HepG2 (cell line): ENCODE results near the gene ESAM. TPM values are rescaled to one million over a fixed set of nuclear protein-coding genes. Genes with fewer than 3 reads are reported as not detected.
A peak's percentile ranks its signal among the peaks of the same experiment; 100 is the strongest.

Experiments
- ASH2L ChIP-seq: fragments of 300-600, 200-600 bp; sonication (generic); IDR thresholded peaks from 2 replicates; pipeline ENCODE4 v1.7.0; 2017; ENCODE audit warnings: low read depth, mild to moderate bottlenecking, moderate library complexity, mixed read lengths, low read length; ENCODE audit not compliant: insufficient read length
- CENPX ChIP-seq: sonication (generic); formaldehyde crosslinking; IDR thresholded peaks from 2 replicates; pipeline ENCODE4 v1.9.0; 2021; ENCODE audit warnings: mild to moderate bottlenecking, missing genetic modification reagents, moderate library complexity
- FOXJ3 ChIP-seq: sonication (generic); formaldehyde crosslinking; IDR thresholded peaks from 2 replicates; pipeline ENCODE4 v1.4.0; 2020; ENCODE audit warnings: missing genetic modification reagents, mild to moderate bottlenecking, borderline replicate concordance
- HIC2 ChIP-seq: sonication (generic); formaldehyde crosslinking; IDR thresholded peaks from 2 replicates; pipeline ENCODE4 v1.9.0; 2022; ENCODE audit warnings: low read depth, missing genetic modification reagents
- KDM5B ChIP-seq: sonication (generic); formaldehyde crosslinking; IDR thresholded peaks from 2 replicates; pipeline ENCODE4 v1.4.0; 2020; ENCODE audit warnings: missing genetic modification reagents, mild to moderate bottlenecking, borderline replicate concordance
- KMT2B ChIP-seq: IDR thresholded peaks from 2 replicates; pipeline ENCODE4 v1.6.1; 2016; ENCODE audit warnings: missing genetic modification reagents, missing compliant biosample characterization
- MED1 ChIP-seq: sonication (generic); formaldehyde crosslinking; IDR thresholded peaks from 2 replicates; pipeline ENCODE4 v1.4.0; 2020; ENCODE audit warnings: missing genetic modification reagents
- NKX3-1 ChIP-seq: sonication (generic); formaldehyde crosslinking; IDR thresholded peaks from 2 replicates; pipeline ENCODE4 v1.5.0; 2020; ENCODE audit warnings: missing genetic modification reagents
- PITX1 ChIP-seq: sonication (generic); formaldehyde crosslinking; IDR thresholded peaks from 2 replicates; pipeline ENCODE4 v1.5.1; 2020; ENCODE audit warnings: mild to moderate bottlenecking, missing genetic modification reagents
- SIX1 ChIP-seq: sonication (generic); formaldehyde crosslinking; IDR thresholded peaks from 2 replicates; pipeline ENCODE4 v1.4.0; 2020; ENCODE audit warnings: missing genetic modification reagents, borderline replicate concordance
- SNAPC2 ChIP-seq: sonication (generic); formaldehyde crosslinking; IDR thresholded peaks from 2 replicates; pipeline ENCODE4 v1.8.1; 2022; ENCODE audit warnings: mild to moderate bottlenecking, missing genetic modification reagents
- SNAPC4 ChIP-seq: sonication (generic); formaldehyde crosslinking; IDR thresholded peaks from 2 replicates; pipeline ENCODE4 v1.4.0; 2020; ENCODE audit warnings: mild to moderate bottlenecking, missing genetic modification reagents
- SOX13 ChIP-seq, 3 experiments: fragments of 450-650 bp in 1 of 3; sonication (generic) in 1 of 3; formaldehyde crosslinking in 1 of 3; IDR thresholded peaks in 2 of 3; conservative IDR thresholded peaks in 1 of 3; 2 replicates each; pipeline versions ENCODE4 v1.5.0 to v1.6.1; 2016 to 2020; ENCODE audit warnings: antibody characterized with exemption in 1 of 3, mild to moderate bottlenecking in 1 of 3, missing compliant biosample characterization in 1 of 3, missing genetic modification reagents in 1 of 3, moderate library complexity in 1 of 3
- ZBTB7B ChIP-seq: sonication (generic); formaldehyde crosslinking; IDR thresholded peaks from 2 replicates; pipeline ENCODE4 v1.4.0; 2020; ENCODE audit warnings: missing genetic modification reagents
- ZNF20 ChIP-seq: sonication (generic); formaldehyde crosslinking; IDR thresholded peaks from 2 replicates; pipeline ENCODE4 v1.4.0; 2020; ENCODE audit warnings: mild to moderate bottlenecking, moderate library complexity, missing genetic modification reagents
- ZNF460 ChIP-seq: sonication (generic); formaldehyde crosslinking; IDR thresholded peaks from 2 replicates; pipeline ENCODE4 v1.5.1; 2020; ENCODE audit warnings: missing genetic modification reagents, mild to moderate bottlenecking, borderline replicate concordance
- ZNF501 ChIP-seq: sonication (generic); formaldehyde crosslinking; IDR thresholded peaks from 2 replicates; pipeline ENCODE4 v1.5.1; 2020; ENCODE audit warnings: mild to moderate bottlenecking, moderate library complexity, missing genetic modification reagents
- ZNF629 ChIP-seq: sonication (generic); formaldehyde crosslinking; conservative IDR thresholded peaks from 2 replicates; pipeline ENCODE4 v1.5.0; 2020; ENCODE audit warnings: missing genetic modification reagents
- ZNF644 ChIP-seq: IDR thresholded peaks from 2 replicates; pipeline ENCODE4 v1.6.1; 2016; ENCODE audit warnings: low read depth
- ZNF850 ChIP-seq: sonication (generic); formaldehyde crosslinking; conservative IDR thresholded peaks from 2 replicates; pipeline ENCODE4 v1.9.0; 2021; ENCODE audit warnings: mild to moderate bottlenecking, missing genetic modification reagents
- ZSCAN22 ChIP-seq: sonication (generic); formaldehyde crosslinking; IDR thresholded peaks from 2 replicates; pipeline ENCODE4 v1.4.0; 2020; ENCODE audit warnings: mild to moderate bottlenecking, missing genetic modification reagents
- polyA plus RNA-seq, 8 experiments: library from polyadenylated mRNA; depleted of rRNA in 3 of 8; stranded (reverse) in 7 of 8; unstranded in 1 of 8; fragments of >200 nt; fragmentation: Illumina TruSeq in 4 of 8; extraction: Trizol in 4 of 8; gene quantifications; 2 replicates each; pipeline versions ENCODE4 v1.2.1 to v1.2.3, GENCODE V29; 2011 to 2016; ENCODE audit warnings: low read depth in 4 of 8, missing spikeins in 1 of 8, mixed read lengths in 1 of 8; ENCODE audit not compliant: insufficient read depth in 1 of 8
- total RNA-seq, 5 experiments: library from RNA; depleted of rRNA; stranded (reverse); fragments of >200 nt; fragmentation: Illumina TruSeq; extraction: Trizol; gene quantifications; 2 replicates each; pipeline ENCODE4 v1.2.3, GENCODE V29; 2016; ENCODE audit warnings: low read depth in 1 of 5

ESAM gene
- total and polyA plus RNA-seq, 2 of the 13 experiments (the other 11 are each of a cell fraction or from before 2014, with no cell fraction given): 1.2 to 6.8 TPM

- TF ChIP-seq KDM5B (CRISPR knock-in tag) (peak; percentile 56; the same call in 1 of the 2 replicates), MED1 (peak; percentile 54), PITX1 (CRISPR knock-in tag) (no peak), ZNF20 (CRISPR knock-in tag) (no peak), NKX3-1 (no peak), ZNF644 (CRISPR knock-in tag) (no peak), KMT2B (CRISPR knock-in tag) (peak; percentile 18; the same call in 1 of the 2 replicates), SIX1 (CRISPR knock-in tag) (no peak), ZNF629 (peak; percentile 46; the same call in 1 of the 2 replicates), SNAPC2 (CRISPR knock-in tag) (no peak), SNAPC4 (CRISPR knock-in tag) (no peak), FOXJ3 (CRISPR knock-in tag) (no peak), ZBTB7B (peak; percentile 74; the same call in 1 of the 2 replicates), HIC2 (CRISPR knock-in tag) (0 out of 2 replicates have a peak, but pooled peaks have one; percentile 21), ZNF501 (peak; percentile 37; the same call in 1 of the 2 replicates), ZNF460 (no peak), ZNF850 (CRISPR knock-in tag) (no peak), CENPX (CRISPR knock-in tag) (no peak), SOX13 (IDR thresholded peaks at IDR 0.05) (no peak), SOX13 (CRISPR knock-in tag; conservative IDR thresholded peaks at IDR 0.05 in 1 of 2, IDR thresholded peaks at IDR 0.05 in 1 of 2) (peak in 1 of 2 experiments; percentile 70; a peak in 1 of 4 replicates), ASH2L (peak; percentile 40), ZSCAN22 (CRISPR knock-in tag) (no peak)
Measured at GRCh38 chr11:124746621-124747243, 15.4 kb downstream of the ESAM start (continued).
